GM19468 (cell line): ENCODE data around the gene SH2D5.

ENCODE experiments used
- ATAC-seq: cut with Tn5 transposase; IDR thresholded peaks from one replicate; pipeline ENCODE4 v1.9.1; 2021; ENCODE audit warnings: mild to moderate bottlenecking, moderate library complexity, moderate number of reproducible peaks; ENCODE audit not compliant: unreplicated experiment; ENCODE audit errors: extremely low read depth

The SH2D5 gene

GRCh38 chr1:20732588-20733359 is at the start of gene SH2D5:
TSS of gene SH2D5 (minus strand) at chr1:20732703. CDS start at chr1:20728044, 4,659 bp downstream.
- ATAC-seq, result peak; percentile 49

- ATAC-seq, result no peak
These were observed 43.2 kb upstream of the SH2D5 start for GRCh38 chr1:20775700-20776099.

GRCh38 chr1:20771780-20772179 is 39.3 kb upstream of the SH2D5 start:
- no peak for ATAC-seq

- ATAC-seq, result no peak
These were observed 38.0 kb upstream of the SH2D5 start for GRCh38 chr1:20770314-20771087.

- no peak for ATAC-seq
These were observed 34.8 kb upstream of the SH2D5 start for GRCh38 chr1:20767271-20767670.

GRCh38 chr1:20763417-20763816 is 30.9 kb upstream of the SH2D5 start:
- no peak for ATAC-seq

GRCh38 chr1:20760322-20760721 is 27.8 kb upstream of the SH2D5 start:
- ATAC-seq, result no peak

GRCh38 chr1:20753589-20753988 is 21.1 kb upstream of the SH2D5 start:
- ATAC-seq, result no peak

- ATAC-seq, result no peak
These were observed 19.0 kb upstream of the SH2D5 start for GRCh38 chr1:20751462-20751990.

GRCh38 chr1:20742671-20743070 is 10.2 kb upstream of the SH2D5 start:
- ATAC-seq, result no peak

GRCh38 chr1:20740781-20741180 is 8.3 kb upstream of the SH2D5 start:
- no peak for ATAC-seq

GRCh38 chr1:20739225-20739624 is 6.7 kb upstream of the SH2D5 start:
- no peak for ATAC-seq

GRCh38 chr1:20735581-20736111 is 3.1 kb upstream of the SH2D5 start:
- no peak for ATAC-seq

GRCh38 chr1:20733360-20733975 is 965 bp upstream of the SH2D5 start:
- ATAC-seq, result no peak

- peak; percentile 48 for ATAC-seq
These were observed 374 bp downstream of the SH2D5 start for GRCh38 chr1:20732071-20732587.

- ATAC-seq, result no peak
These were observed 1.2 kb downstream of the SH2D5 start for GRCh38 chr1:20731057-20731991.

GRCh38 chr1:20730690-20731056 is 1.8 kb downstream of the SH2D5 start:
- no peak for ATAC-seq

- ATAC-seq, result no peak
These were observed 2.4 kb downstream of the SH2D5 start for GRCh38 chr1:20729990-20730689.
